ENCODE data around the gene ARHGEF40.

- TF ChIP-seq, protein P1, sequence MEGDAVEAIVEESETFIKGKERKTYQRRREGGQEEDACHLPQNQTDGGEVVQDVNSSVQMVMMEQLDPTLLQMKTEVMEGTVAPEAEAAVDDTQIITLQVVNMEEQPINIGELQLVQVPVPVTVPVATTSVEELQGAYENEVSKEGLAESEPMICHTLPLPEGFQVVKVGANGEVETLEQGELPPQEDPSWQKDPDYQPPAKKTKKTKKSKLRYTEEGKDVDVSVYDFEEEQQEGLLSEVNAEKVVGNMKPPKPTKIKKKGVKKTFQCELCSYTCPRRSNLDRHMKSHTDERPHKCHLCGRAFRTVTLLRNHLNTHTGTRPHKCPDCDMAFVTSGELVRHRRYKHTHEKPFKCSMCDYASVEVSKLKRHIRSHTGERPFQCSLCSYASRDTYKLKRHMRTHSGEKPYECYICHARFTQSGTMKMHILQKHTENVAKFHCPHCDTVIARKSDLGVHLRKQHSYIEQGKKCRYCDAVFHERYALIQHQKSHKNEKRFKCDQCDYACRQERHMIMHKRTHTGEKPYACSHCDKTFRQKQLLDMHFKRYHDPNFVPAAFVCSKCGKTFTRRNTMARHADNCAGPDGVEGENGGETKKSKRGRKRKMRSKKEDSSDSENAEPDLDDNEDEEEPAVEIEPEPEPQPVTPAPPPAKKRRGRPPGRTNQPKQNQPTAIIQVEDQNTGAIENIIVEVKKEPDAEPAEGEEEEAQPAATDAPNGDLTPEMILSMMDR (IDR thresholded peaks at IDR 0.05), result no peak
- TF ChIP-seq EP300 (IDR thresholded peaks at IDR 0.05) (no peak), FOSB (CRISPR knock-in tag; IDR thresholded peaks at IDR 0.05) (no peak), RAD21 (conservative IDR thresholded peaks at IDR 0.05 in 1 of 2, IDR thresholded peaks at IDR 0.05 in 1 of 2) (no peak), EHMT2 (IDR thresholded peaks at IDR 0.05; ENCODE audit: low read depth) (no peak), CHD4 (IDR thresholded peaks at IDR 0.05; ENCODE audit: borderline replicate concordance) (no peak), CEBPB (IDR thresholded peaks at IDR 0.05) (no peak), KDM1A (IDR thresholded peaks at IDR 0.05; ENCODE audit: low read depth) (no peak), USF2 (IDR thresholded peaks at IDR 0.05) (no peak), ZFP36 (IDR thresholded peaks at IDR 0.05; ENCODE audit: borderline replicate concordance, partially characterized antibody) (no peak), POLR2A (IDR thresholded peaks at IDR 0.05; ENCODE audit: low read length) (no peak)
- TF ChIP-seq, protein P2, sequence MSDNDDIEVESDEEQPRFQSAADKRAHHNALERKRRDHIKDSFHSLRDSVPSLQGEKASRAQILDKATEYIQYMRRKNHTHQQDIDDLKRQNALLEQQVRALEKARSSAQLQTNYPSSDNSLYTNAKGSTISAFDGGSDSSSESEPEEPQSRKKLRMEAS (IDR thresholded peaks at IDR 0.05), result no peak
- TF ChIP-seq, protein P3, sequence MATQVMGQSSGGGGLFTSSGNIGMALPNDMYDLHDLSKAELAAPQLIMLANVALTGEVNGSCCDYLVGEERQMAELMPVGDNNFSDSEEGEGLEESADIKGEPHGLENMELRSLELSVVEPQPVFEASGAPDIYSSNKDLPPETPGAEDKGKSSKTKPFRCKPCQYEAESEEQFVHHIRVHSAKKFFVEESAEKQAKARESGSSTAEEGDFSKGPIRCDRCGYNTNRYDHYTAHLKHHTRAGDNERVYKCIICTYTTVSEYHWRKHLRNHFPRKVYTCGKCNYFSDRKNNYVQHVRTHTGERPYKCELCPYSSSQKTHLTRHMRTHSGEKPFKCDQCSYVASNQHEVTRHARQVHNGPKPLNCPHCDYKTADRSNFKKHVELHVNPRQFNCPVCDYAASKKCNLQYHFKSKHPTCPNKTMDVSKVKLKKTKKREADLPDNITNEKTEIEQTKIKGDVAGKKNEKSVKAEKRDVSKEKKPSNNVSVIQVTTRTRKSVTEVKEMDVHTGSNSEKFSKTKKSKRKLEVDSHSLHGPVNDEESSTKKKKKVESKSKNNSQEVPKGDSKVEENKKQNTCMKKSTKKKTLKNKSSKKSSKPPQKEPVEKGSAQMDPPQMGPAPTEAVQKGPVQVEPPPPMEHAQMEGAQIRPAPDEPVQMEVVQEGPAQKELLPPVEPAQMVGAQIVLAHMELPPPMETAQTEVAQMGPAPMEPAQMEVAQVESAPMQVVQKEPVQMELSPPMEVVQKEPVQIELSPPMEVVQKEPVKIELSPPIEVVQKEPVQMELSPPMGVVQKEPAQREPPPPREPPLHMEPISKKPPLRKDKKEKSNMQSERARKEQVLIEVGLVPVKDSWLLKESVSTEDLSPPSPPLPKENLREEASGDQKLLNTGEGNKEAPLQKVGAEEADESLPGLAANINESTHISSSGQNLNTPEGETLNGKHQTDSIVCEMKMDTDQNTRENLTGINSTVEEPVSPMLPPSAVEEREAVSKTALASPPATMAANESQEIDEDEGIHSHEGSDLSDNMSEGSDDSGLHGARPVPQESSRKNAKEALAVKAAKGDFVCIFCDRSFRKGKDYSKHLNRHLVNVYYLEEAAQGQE (IDR thresholded peaks at IDR 0.05), result no peak
Measured at GRCh38 chr14:21025371-21026273, 44.5 kb upstream of the ARHGEF40 start.

All from A549 (cell line).